Activated CD8-positive, alpha-beta memory T cell treated with anti-CD3 and anti-CD28 coated beads, Interleukin-2, amount 50 U/mL, for 1 hour (primary cell): ENCODE data around the gene TIPRL.

Experiments
- DNase-seq: peaks from one replicate; pipeline ENCODE4 v3.0.0-alpha.2; 2020; ENCODE audit errors: extremely low read depth

TIPRL gene

DNA sequence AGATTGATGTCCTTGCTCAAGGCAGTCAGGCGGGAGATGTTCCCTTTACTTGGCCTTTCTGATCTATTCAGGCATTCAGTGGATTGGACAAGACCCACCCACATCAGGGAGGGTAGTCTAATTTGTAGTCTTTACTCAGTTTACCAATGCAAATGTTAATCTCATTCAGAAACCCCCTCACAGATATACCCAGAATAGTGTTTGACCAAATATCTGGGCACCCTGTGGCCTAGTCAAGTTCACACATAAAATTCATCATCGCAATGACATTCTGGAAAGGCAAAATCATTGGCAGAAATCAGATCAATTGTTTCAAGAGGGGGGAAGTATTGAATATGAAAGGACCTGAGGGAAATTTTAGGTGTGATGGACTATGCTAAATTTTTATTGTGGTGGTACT, 34.6 kb downstream of the TIPRL start:
- no peak for DNase-seq

DNA sequence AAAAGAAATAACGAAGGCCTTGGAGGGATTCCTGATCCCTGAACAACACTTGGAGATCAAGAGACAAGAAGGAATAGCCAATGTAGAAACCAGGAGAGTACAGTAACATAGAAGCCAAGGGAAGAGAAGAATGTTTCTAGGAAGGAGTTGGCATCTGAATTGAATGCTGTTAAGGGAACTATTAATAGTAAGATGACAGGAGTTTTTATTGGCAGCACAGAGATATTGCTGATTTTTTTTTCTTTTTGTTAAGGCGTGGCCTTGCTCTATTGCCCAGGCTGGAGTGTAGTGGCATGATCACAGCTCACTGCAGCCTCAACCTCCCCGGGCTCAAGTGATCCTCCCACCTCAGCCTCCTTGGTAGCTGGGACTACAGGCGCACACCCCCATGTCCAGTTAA, 37.4 kb downstream of the TIPRL start:
- DNase-seq: no peak

- no peak for DNase-seq
These were observed 38.9 kb downstream of the TIPRL start for GRCh38 chr1:168217664-168218063.

- DNase-seq: no peak
These were observed 39.9 kb downstream of the TIPRL start for GRCh38 chr1:168218658-168219057.

DNA sequence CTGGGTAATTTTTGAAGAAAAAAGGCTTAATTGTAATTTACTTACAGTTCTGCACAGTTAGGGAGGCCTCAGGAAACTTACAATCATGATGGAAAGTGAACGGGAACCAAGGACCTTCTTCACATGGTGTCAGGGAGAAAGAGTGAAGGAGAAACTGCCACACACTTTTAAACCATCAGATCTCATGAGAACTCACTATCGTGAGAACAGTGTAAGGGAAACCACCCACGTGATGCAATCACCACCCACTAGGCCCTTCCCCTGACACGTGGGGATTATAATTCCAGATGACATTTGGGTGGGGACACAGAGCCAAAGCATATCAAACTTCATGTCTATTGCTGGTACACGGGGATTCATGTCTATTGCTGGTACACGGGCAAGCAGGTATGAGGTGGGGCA, 41.7 kb downstream of the TIPRL start:
- no peak for DNase-seq

DNA sequence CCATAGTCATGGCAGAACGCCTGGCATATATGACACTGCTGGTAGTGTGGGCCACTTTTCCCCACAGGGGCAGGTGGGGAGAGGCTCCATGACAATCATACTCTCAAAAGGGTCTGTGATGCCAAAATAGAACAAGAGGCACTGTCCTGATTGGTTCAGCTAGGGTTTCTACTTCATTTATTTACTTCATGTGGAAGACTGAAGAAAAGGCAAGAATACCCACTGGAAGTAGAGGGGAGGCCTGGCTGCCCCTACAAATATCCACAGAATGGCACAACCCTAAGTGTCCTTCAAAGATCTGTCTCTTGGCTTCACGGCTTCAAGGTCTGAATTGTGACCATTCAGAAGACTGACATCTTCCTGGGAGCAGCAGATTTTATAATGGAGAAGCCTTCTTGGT, 42.5 kb downstream of the TIPRL start:
- no peak for DNase-seq

DNA sequence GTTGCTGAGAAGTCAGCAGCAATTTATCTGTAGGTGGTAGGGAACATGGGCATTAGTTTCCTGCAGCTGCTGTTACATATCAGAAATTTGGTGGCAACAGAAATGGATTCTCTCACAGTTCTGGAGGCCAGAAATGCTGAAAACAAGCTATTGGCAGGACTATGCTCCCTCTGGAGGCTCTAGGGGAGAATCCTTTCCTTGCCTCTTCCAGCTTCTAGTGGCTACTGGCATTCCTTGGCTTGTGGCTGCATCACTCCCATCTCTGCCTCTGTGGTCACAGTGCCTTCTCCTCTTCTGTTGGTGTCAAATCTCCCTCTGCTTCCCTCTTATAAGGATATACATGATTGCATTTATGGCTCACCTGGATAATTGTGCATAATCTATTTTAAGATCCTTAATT, 44.5 kb downstream of the TIPRL start:
- DNase-seq: no peak

- no peak for DNase-seq
These were observed 45.1 kb downstream of the TIPRL start for GRCh38 chr1:168223681-168224540.

DNA sequence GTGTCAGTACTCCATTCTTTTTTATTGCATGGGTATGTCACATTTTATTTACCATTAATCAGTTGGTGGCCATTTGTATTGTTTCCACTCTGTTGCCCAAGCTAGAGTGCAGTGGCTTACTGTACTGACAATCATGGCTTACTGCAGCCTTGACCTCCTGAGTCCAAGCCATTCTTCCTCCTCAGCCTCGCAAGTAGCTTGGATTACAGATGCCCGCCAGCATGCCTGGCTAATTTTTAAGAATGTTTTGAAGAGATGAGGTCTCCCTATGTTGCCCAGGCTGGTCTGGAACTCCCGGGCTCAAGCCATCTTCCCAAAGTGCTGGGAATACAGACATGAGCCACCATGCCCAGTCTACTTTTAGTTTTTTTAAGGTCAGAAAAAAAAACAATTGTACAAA, 46.2 kb downstream of the TIPRL start:
- no peak for DNase-seq

DNA sequence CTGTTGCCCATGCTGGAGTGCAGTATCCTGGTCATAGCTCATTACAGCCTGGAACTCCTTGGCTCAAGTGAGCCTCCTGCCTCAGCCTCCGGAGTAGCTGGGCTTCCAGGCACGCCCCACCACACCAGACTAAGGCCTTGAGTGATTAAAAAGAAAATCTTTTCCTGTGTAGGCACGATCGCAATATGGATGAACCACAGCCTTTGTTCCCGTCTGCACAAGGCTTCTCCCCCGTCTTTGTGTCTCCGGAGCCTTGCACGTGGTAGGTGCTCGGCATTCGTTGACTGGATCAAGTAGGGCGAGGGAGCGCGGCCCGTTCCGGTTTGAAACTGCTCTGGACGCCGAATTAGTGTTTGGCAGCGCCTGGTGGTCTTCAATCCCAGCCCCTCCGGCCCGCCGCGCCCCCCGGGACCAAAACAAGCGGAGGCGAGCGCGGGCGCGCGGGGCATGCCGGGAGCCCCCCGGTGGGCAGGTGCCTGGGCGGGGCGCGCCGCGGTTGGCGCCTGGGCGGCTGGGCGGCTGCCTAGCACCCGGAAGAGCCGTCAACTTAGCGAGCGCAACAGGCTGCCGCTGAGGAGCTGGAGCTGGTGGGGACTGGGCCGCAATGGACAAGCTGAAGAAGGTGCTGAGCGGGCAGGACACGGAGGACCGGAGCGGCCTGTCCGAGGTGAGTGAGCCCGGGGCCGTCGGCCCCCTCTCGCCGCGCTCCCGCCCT, 46.9 kb downstream of the TIPRL start, which contains the start of gene SFT2D2:
TSS of gene SFT2D2 (plus strand) at position 529 of the 715 bp plus-strand sequence. CDS start at position 605, 76 bp downstream.
- DNase-seq: peak; percentile 29

DNA sequence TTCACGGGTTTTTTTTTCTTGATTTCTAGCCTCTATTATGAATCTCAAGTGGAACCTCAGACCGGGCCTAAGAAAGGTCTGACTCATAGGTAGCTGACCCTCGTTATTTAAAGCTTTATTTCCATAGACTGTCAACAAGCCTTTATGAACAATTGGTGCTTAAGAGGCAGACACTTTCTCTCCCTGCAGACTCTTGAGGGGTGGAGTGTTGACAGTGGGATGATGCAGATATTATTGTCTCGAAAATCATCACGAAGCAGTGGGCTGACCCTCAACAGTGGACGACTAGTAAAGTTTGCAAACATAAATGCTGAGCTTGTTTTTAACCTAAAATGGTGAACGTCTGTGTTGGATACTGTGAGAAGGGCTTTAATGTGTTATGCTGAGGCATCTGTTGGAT, 48.9 kb downstream of the TIPRL start:
- DNase-seq: no peak

GRCh38 chr1:168229893-168230292, 51.1 kb downstream of the TIPRL start:
- DNase-seq: no peak

DNA sequence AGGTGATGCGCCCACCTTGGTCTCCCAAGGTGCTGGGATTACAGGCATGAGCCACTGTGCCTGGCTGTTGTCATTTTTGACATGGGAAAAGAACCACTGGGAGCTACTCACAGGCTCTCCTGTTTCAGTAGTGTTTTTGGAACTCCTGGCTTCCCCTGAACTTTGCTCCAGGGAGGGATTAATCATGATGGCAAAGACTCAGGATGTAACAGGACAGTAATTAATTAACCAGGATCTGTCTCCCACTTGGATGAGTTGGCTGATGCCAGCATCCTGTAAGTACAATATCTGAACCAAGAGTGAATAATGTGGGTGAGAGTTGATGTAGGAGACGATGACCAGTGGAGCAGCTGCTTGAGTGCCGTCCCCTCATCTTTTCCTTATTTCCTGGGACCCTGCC, 51.9 kb downstream of the TIPRL start:
- DNase-seq: no peak

DNA sequence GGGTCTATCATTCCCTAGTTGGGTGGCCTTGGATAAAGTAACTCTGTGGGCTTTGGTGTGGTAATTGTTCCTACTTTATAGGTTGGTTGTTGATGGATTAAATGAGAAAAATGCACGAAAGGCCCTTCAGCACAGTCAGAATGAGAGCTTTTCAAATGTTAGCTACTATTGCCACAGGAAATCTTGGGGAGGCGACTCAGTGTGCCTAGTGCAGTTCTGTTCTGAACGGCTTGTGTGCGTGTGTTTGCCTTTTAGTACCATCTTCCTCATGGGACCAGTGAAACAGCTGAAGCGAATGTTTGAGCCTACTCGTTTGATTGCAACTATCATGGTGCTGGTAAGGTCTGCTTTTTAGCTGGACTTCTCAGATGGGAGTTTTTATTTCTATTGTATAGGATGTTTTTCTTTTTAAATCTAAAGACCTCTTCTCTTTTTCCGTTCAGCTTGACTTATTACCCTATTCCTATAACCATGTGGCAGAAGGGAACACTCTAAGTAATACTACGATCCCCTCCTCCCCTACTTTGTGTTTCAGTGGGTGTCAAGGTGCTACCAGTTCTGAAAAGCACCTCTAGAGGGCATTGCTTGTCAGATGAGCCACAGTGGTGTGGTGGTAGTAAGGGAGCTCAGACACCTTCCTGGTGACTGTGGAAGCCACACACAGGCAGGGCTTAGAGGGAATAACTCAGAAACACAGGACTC, 56.2 kb downstream of the TIPRL start:
- DNase-seq: no peak

- DNase-seq: no peak
These were observed 56.8 kb downstream of the TIPRL start for GRCh38 chr1:168235548-168235885.

DNA sequence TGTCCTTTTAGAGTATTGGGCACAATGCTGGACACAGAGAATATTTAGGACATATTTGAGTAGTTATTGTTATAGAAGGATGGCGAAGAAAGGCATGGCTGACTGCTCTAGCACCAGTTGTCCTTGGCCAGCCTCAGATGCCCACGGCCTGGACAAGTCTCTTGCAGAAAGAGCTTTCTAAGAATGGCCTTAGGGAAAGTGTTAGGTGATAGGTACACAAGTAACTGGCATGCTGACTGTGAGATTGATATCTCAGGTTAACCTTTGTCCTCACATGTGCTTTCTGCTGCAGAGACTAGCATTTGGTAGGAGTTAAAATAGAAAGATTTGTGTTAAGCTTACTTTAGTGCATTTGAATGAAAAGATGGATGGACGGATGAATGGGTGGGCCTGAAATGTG, 57.2 kb downstream of the TIPRL start:
- no peak for DNase-seq

GRCh38 chr1:168236836-168237611, 58.3 kb downstream of the TIPRL start:
- DNase-seq: no peak

DNA sequence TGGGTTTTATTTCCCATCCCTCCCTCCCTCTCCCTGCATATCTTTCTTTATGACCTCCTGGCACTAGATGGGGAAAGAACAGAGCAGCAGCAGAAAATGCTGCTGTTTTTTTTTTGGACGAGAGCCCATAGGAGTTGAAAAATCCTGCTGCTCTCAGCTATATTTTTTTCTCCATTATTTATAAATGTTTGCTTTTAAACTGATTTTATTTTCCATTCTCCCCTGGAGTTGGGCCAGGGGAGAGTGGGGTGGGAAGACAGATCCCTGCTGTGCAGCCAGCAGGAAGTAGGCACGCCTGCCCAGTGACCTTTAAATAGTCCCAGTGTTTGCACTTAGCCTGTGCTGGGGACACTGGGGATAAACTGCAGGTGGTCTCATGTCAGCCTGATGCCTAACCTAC, 64.4 kb downstream of the TIPRL start:
- no peak for DNase-seq

DNA sequence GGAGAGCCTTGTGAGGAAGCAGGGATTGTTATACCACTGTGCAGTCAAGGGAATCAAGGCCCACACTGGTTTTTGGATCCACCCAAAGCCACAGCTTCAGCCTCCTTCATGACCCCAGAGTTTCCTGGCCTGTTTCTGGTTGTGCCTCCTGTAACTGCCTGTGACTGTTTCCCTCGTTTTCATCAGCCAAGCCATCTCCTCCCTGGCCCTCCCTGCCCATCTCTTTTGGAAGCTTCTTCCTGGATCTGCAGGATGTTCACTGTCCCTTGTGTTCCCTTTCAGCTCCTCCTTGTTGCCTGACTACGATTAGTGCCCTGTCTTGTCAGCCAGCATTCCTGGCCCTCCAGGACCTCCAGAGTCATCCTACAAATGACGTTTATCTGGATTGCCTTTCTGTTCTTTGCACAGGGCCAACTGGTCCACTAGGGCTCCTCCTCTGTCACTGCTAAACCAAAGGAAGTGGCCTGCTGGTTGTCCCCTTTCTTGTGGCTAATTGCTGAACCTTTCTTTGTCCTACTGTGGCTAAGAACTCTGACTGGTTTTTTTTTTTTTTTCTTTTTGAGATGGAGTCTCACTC, 65.0 kb downstream of the TIPRL start:
- DNase-seq: no peak

DNA sequence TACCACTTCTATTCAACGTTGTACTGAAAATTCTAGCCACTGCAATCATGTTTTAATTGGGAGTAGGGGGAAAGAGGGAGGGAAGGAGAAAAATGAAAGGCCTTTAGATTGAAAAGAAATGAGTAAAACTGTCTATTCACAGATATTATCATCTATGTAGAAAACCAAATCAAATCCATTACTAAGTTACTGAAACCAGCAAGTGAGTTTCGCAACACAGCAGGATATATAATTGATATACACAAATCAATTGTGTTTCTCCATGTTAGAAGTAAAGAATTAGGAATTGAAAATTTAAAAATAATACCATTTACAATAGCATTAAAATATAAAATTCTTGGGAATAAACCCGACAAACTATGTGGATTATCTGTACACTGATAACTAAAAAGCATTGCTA, 66.3 kb downstream of the TIPRL start:
- no peak for DNase-seq

DNA sequence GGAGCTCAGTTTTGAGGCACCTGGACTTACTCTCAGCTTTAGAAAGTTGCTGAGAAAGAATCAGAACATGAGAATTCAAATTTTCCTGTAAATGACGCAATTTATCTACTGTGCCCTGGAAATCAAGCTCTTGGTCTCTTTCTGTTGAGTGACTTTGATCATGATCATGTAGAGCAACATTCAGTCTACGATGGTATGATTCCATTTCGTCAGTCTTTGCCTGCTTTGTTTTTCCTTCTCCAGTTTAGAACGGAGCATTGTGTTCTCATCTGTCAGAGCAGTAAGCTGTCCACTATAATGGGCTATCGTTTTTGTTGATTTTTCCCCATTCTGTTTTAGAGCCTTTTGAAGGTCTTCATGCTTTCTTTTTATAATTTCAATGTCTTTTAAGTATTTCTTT, 67.7 kb downstream of the TIPRL start:
- DNase-seq: no peak
